Measurements from ENCODE around the gene AMZ1.

GRCh38 chr7:2757361-2757903, 69.4 kb downstream of the AMZ1 start:
- no peak for TF ChIP-seq EP300 (IDR thresholded peaks at IDR 0.05)
- TF ChIP-seq, protein P1, sequence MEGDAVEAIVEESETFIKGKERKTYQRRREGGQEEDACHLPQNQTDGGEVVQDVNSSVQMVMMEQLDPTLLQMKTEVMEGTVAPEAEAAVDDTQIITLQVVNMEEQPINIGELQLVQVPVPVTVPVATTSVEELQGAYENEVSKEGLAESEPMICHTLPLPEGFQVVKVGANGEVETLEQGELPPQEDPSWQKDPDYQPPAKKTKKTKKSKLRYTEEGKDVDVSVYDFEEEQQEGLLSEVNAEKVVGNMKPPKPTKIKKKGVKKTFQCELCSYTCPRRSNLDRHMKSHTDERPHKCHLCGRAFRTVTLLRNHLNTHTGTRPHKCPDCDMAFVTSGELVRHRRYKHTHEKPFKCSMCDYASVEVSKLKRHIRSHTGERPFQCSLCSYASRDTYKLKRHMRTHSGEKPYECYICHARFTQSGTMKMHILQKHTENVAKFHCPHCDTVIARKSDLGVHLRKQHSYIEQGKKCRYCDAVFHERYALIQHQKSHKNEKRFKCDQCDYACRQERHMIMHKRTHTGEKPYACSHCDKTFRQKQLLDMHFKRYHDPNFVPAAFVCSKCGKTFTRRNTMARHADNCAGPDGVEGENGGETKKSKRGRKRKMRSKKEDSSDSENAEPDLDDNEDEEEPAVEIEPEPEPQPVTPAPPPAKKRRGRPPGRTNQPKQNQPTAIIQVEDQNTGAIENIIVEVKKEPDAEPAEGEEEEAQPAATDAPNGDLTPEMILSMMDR (IDR thresholded peaks at IDR 0.05) = no peak

All from ovary (tissue), 3 donors.